ENCODE results near the gene ALCAM.

GRCh38 chr3:105534491-105534890 lies 167.8 kb downstream of the ALCAM start:
- TF ChIP-seq CTCF (conservative IDR thresholded peaks at IDR 0.05; ENCODE audit: low read length), result no peak
- TF ChIP-seq EZH2phosphoT487 (IDR thresholded peaks at IDR 0.05; ENCODE audit: borderline replicate concordance, low read depth, low read length), result no peak

Data from OCI-LY7 (cell line).